GM12878 (cell line): ENCODE measurements around the gene IL22RA2. TPM values are rescaled to one million over a fixed set of nuclear protein-coding genes. Genes with fewer than 3 reads are reported as not detected.

Experiments
- ATAC-seq: fragments of 200-7000 bp; cut with Tn5 transposase; 3 replicates; pipeline ENCODE4 v1.9.1; 2020; ENCODE audit warnings: mild to moderate bottlenecking, moderate library complexity
- BruUV-seq: library from RNA; stranded (reverse); fragments of 400-500 nt; replicated peaks from 2 replicates; lab custom pipeline; 2021; lab: Mats Ljungman, UMichigan
- CTCF ChIA-PET: fragments of 300-600 bp; sonication (Branson Sonifier 250); formaldehyde crosslinking; extraction: SDS; loops from one replicate; lab custom pipeline; 2021; ENCODE audit warnings: inconsistent platforms; lab: Yijun Ruan, JAX
- POLR2A ChIA-PET: fragments of 350-600 bp; formaldehyde crosslinking; extraction: SDS; loops from one replicate; lab custom pipeline; 2021; ENCODE audit warnings: inconsistent platforms; lab: Charles Lee
- RAD21 ChIA-PET: fragments of 300-600 bp; sonication (Branson Sonifier 250); formaldehyde crosslinking; loops from one replicate; lab custom pipeline; 2023; ENCODE audit warnings: antibody characterized with exemption; ENCODE audit not compliant: unreplicated experiment; lab: Charles Lee
- SMC1A ChIA-PET: fragments of 300-600 bp; sonication (Branson Sonifier 250); formaldehyde crosslinking; loops from one replicate; lab custom pipeline; 2023; ENCODE audit not compliant: unreplicated experiment, uncharacterized antibody; lab: Charles Lee
- DNase-seq: peaks from one replicate; pipeline ENCODE4 v3.0.0-alpha.2; 2011; ENCODE audit warnings: low read depth, low spot score
- FAIRE-seq: peaks from 3 replicates; lab custom pipeline; 2011; peaks lifted over from hg19 to GRCh38; lab: Jason Lieb, UNC
- H2AFZ ChIP-seq: 2 replicates; pipeline ENCODE4 v1.6.0; 2011; ENCODE audit warnings: low read depth, low read length, control low read depth; ENCODE audit not compliant: control insufficient read depth
- H3K27ac ChIP-seq: 2 replicates; pipeline ENCODE4 v1.5.1; 2011; ENCODE audit warnings: control low read depth; ENCODE audit not compliant: control insufficient read depth, insufficient read depth
- H3K27me3 ChIP-seq, 2 experiments: replicated peaks in 1 of 2; 2 replicates each; pipeline versions ENCODE4 v1.6.0 to v1.6.1; 2011; ENCODE audit warnings: low read length in 1 of 2; ENCODE audit not compliant: control insufficient read depth in 2 of 2, insufficient read depth in 2 of 2
- H3K36me3 ChIP-seq, 2 experiments: 2 replicates each; pipeline ENCODE4 v1.5.1; 2011; ENCODE audit warnings: low read length in 1 of 2; ENCODE audit not compliant: control insufficient read depth in 2 of 2, insufficient read depth in 2 of 2
- H3K4me1 ChIP-seq: 2 replicates; pipeline ENCODE4 v1.6.1; 2011; ENCODE audit warnings: mild to moderate bottlenecking, low read length, moderate library complexity, mixed read lengths; ENCODE audit not compliant: control insufficient read depth, insufficient read depth
- H3K4me2 ChIP-seq: 2 replicates; pipeline ENCODE4 v1.6.0; 2011; ENCODE audit warnings: control low read depth; ENCODE audit not compliant: control insufficient read depth, insufficient read depth
- H3K4me3 ChIP-seq: fragments of 200-600 bp; sonication (generic); 2 replicates; pipeline ENCODE4 v1.5.1; 2016
- H3K79me2 ChIP-seq: 2 replicates; pipeline ENCODE4 v1.6.0; 2011; ENCODE audit warnings: low read length; ENCODE audit not compliant: control insufficient read depth, insufficient read depth
- H3K9ac ChIP-seq: 2 replicates; pipeline ENCODE4 v1.8.0; 2011; ENCODE audit warnings: low read length, control low read depth, mixed read lengths; ENCODE audit not compliant: control insufficient read depth, insufficient read depth
- H3K9me3 ChIP-seq: replicated peaks from 3 replicates; pipeline ENCODE4 v1.5.1; 2011; ENCODE audit warnings: mild to moderate bottlenecking, low read length; ENCODE audit not compliant: control insufficient read depth, insufficient read depth
- H4K20me1 ChIP-seq: 2 replicates; pipeline ENCODE4 v1.6.0; 2011; ENCODE audit not compliant: control insufficient read depth, insufficient read depth
- EP300 ChIP-seq, 2 experiments: fragments of 150-350 bp in 1 of 2; IDR thresholded peaks; 2 replicates each; pipeline ENCODE4 v1.6.1; 2011 to 2012; ENCODE audit warnings: low read depth in 2 of 2, low read length in 2 of 2, borderline replicate concordance in 1 of 2, improper control_type of control experiment in 1 of 2, inconsistent platforms in 1 of 2; ENCODE audit not compliant: control insufficient read depth in 1 of 2
- FOXM1 ChIP-seq: IDR thresholded peaks from 2 replicates; pipeline ENCODE4 v1.6.1; 2012; ENCODE audit warnings: low read depth, mild to moderate bottlenecking, inconsistent platforms, low read length, moderate library complexity
- MEF2A ChIP-seq: IDR thresholded peaks from 2 replicates; pipeline ENCODE4 v1.6.1; 2011; ENCODE audit warnings: low read depth, mild to moderate bottlenecking, low read length, moderate library complexity; ENCODE audit not compliant: insufficient read depth
- NFIC ChIP-seq: IDR thresholded peaks from 2 replicates; pipeline ENCODE4 v1.6.1; 2012; ENCODE audit warnings: low read depth, mild to moderate bottlenecking, inconsistent platforms, low read length, moderate library complexity
- PML ChIP-seq: IDR thresholded peaks from 2 replicates; pipeline ENCODE4 v1.6.1; 2012; ENCODE audit warnings: low read length, inconsistent platforms
- WGBS: methylation state at CpG from one replicate; pipeline ENCODE4 v1.1.6; 2016; ENCODE audit warnings: low lambda C conversion rate; ENCODE audit not compliant: insufficient replicate concordance, insufficient coverage; ENCODE audit errors: missing lambda C conversion rate; 5-methylcytosine and 5-hydroxymethylcytosine counted together
- in situ Hi-C: fragments of 300-500 bp; cut with MboI; formaldehyde crosslinking; loops from 9 replicates; pipeline ENCODE4 v1.14.3; 2018; ENCODE audit warnings: mixed read lengths
- intact Hi-C: fragments of 100-400 bp; cut with micrococcal nuclease; formaldehyde crosslinking; loops from one replicate; pipeline ENCODE4 v1.14.2; 2022; ENCODE audit not compliant: unreplicated experiment
- polyA plus RNA-seq, 11 experiments: library from polyadenylated mRNA; depleted of rRNA in 4 of 11; unstranded in 6 of 11; stranded (reverse) in 5 of 11; fragments of >200 nt; fragmentation: Nextera tagmentation in 4 of 11; fragmentation: Illumina TruSeq in 1 of 11; extraction: Ambion mirVana in 4 of 11; extraction: Trizol in 1 of 11; gene quantifications; 1 replicate in 1 of 11; 2 replicates in 10 of 11; pipeline versions ENCODE4 v1.2.1 to v1.2.3, GENCODE V29; 2011 to 2016; ENCODE audit warnings: inconsistent platforms in 2 of 11, missing spikeins in 2 of 11, low read depth in 1 of 11
- total RNA-seq, 4 experiments: library from RNA; depleted of rRNA in 3 of 4; stranded (reverse); fragments of >200 nt in 3 of 4; fragmentation: Illumina TruSeq in 1 of 4; extraction: Trizol in 1 of 4; gene quantifications; 2 replicates each; pipeline versions ENCODE4 v1.2.1 to v1.2.3, GENCODE V29; 2013 to 2021
- TF ChIP-seq, protein P1 (sequence below): fragments of 450-650 bp; IDR thresholded peaks from 2 replicates; pipeline ENCODE4 v1.6.1; 2018; ENCODE audit warnings: mild to moderate bottlenecking, low read depth, moderate library complexity; ENCODE audit not compliant: partially characterized antibody
- TF ChIP-seq, protein P2 (sequence below): fragments of 450-650 bp; IDR thresholded peaks from 2 replicates; pipeline ENCODE4 v1.6.1; 2017; ENCODE audit warnings: mild to moderate bottlenecking, moderate library complexity

IL22RA2 gene
- total and polyA plus RNA-seq, 10 of the 15 experiments (the other 5 are each of a cell fraction or from before 2014, with no cell fraction given): 0.05 to 0.22 (median 0.09) TPM; not detected in 3

DNA sequence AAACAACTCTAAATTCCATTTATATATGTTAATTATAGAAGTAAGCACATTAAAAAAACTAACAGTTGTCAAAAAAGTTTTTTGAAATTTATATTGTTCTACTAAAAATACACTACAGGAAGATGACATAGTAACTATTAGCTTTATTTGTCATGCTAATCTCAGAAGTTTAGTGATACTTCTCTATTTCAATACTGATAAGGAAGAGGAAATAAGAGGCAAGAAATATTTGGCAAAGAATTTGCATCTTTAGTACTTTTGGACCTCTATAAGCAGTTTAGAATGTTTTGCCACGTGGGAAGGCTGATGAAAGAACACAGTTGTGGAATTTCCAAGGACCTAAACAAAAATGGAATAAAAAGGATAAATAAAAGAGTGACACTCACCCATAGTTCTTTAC is 33.1 kb upstream of the IL22RA2 start:
- peaks cover 10% of the 10 kb centered on the region; the same call in 1 of the 2 replicates for H3K4me1 ChIP-seq
- H3K79me2 ChIP-seq: peaks cover 61% of the 10 kb centered on the region
- H2AFZ ChIP-seq: no peak overlapping the region
- RAD21 ChIA-PET: no interaction called here
- H3K36me3 ChIP-seq: peaks cover 8 to 39% of the 10 kb centered on the region in 2 experiments
- BruUV-seq: no TSS peak
- CTCF ChIA-PET: no interaction called here
- H3K9ac ChIP-seq: no peak overlapping the region
- no peak overlapping the region for H3K4me3 ChIP-seq
- SMC1A ChIA-PET: interaction anchor here (1.3 to 1.4 kb wide), 2 partner anchors 25 to 34 kb away, joined by 5 to 7 read pairs; no protein-coding TSS in a partner anchor
- H3K27ac ChIP-seq: peak overlapping the region; percentile 27; the same call in 1 of the 2 replicates
- DNase-seq (no peak), FAIRE-seq (no peak), ATAC-seq (peak; percentile 44)
- H3K27me3 ChIP-seq: no peaks in the 10 kb centered on the region
- in situ Hi-C loops (no loop called here), intact Hi-C loops (no loop called here)
- POLR2A ChIA-PET: no interaction called here
- peaks cover 37% of the 10 kb centered on the region for H3K9me3 ChIP-seq
- TF ChIP-seq MEF2A (0 out of 2 replicates have a peak, but pooled peaks have one; percentile 50), PML (no peak), FOXM1 (peak; percentile 11; the same call in 1 of the 2 replicates), NFIC (peak; percentile 53; the same call in 1 of the 2 replicates), EP300 (IDR thresholded peaks at IDR 0.05; ENCODE audit: borderline replicate concordance in 1 of 2, control insufficient read depth in 1 of 2, low read depth in 2 of 2, low read length in 2 of 2) (no peak)
- peak overlapping the region; percentile 53; the same call in 1 of the 2 replicates for H3K4me2 ChIP-seq
- 36% methylated on average over 1 of the region's 1 CpG for WGBS
- H4K20me1 ChIP-seq: no peaks in the 10 kb centered on the region

DNA sequence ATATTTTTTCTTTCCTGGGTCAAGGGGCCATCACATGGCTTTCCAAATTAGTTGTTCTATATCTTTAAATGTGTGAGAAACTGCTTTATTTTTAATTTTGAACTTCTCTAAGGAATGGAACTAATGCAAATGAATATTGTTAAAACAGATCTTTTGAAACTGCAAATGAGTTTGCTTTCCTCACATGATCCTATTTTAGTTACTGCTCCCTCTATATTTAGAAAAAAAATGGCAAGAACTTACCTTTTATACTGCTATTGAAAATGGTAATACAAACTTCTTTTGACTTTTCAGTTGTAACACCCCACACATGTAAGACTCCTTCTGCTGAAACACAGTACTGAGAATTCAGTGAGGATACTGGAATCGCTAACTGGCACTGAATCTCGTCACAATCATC is 29.8 kb upstream of the IL22RA2 start:
- ATAC-seq (no peak), FAIRE-seq (no peak), DNase-seq (no peak)
- Histone ChIP-seq H3K79me2 (peaks cover 28% of the 10 kb centered on the region), H3K9ac (no peak overlapping the region), H3K4me3 (no peak overlapping the region), H4K20me1 (no peaks in the 10 kb centered on the region), H3K27me3 (no peaks in the 10 kb centered on the region), H3K4me2 (no peak overlapping the region), H2AFZ (no peak overlapping the region), H3K4me1 (peaks cover 10% of the 10 kb centered on the region; the same call in 1 of the 2 replicates), H3K9me3 (peaks cover 20% of the 10 kb centered on the region), H3K27ac (no peak overlapping the region), H3K36me3 (peaks cover 3 to 48% of the 10 kb centered on the region in 2 experiments)
- no TSS peak for BruUV-seq
- intact Hi-C loops (no loop called here), in situ Hi-C loops (no loop called here)
- WGBS: 92% methylated on average over 2 of the region's 2 CpGs
- ChIA-PET SMC1A (interaction anchor here (0.6 to 1.1 kb wide), 7 partner anchors 10 to 104 kb away, joined by 3 to 11 read pairs (median 4); no protein-coding TSS in a partner anchor), RAD21 (interaction anchor here (0.7 to 1.5 kb wide), 6 partner anchors 14 to 111 kb away, joined by 3 to 6 read pairs (median 4); no protein-coding TSS in a partner anchor), POLR2A (interaction anchor here (0.6 kb wide), 1 partner anchor 260 kb away, joined by 5 read pairs; no protein-coding TSS in a partner anchor), CTCF (interaction anchor here (0.6 to 1.3 kb wide), 5 partner anchors 12 to 627 kb away, joined by 3 to 5 read pairs (median 4); no protein-coding TSS in a partner anchor)
- TF ChIP-seq, protein P1, sequence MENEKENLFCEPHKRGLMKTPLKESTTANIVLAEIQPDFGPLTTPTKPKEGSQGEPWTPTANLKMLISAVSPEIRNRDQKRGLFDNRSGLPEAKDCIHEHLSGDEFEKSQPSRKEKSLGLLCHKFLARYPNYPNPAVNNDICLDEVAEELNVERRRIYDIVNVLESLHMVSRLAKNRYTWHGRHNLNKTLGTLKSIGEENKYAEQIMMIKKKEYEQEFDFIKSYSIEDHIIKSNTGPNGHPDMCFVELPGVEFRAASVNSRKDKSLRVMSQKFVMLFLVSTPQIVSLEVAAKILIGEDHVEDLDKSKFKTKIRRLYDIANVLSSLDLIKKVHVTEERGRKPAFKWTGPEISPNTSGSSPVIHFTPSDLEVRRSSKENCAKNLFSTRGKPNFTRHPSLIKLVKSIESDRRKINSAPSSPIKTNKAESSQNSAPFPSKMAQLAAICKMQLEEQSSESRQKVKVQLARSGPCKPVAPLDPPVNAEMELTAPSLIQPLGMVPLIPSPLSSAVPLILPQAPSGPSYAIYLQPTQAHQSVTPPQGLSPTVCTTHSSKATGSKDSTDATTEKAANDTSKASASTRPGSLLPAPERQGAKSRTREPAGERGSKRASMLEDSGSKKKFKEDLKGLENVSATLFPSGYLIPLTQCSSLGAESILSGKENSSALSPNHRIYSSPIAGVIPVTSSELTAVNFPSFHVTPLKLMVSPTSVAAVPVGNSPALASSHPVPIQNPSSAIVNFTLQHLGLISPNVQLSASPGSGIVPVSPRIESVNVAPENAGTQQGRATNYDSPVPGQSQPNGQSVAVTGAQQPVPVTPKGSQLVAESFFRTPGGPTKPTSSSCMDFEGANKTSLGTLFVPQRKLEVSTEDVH: no peak
- TF ChIP-seq EP300 (IDR thresholded peaks at IDR 0.05; ENCODE audit: borderline replicate concordance in 1 of 2, control insufficient read depth in 1 of 2, low read depth in 2 of 2, low read length in 2 of 2) (peak in 1 of 2 experiments; percentile 28; a peak in 1 of 4 replicates), MEF2A (peak; percentile 78; the same call in 1 of the 2 replicates)
- TF ChIP-seq, protein P2, sequence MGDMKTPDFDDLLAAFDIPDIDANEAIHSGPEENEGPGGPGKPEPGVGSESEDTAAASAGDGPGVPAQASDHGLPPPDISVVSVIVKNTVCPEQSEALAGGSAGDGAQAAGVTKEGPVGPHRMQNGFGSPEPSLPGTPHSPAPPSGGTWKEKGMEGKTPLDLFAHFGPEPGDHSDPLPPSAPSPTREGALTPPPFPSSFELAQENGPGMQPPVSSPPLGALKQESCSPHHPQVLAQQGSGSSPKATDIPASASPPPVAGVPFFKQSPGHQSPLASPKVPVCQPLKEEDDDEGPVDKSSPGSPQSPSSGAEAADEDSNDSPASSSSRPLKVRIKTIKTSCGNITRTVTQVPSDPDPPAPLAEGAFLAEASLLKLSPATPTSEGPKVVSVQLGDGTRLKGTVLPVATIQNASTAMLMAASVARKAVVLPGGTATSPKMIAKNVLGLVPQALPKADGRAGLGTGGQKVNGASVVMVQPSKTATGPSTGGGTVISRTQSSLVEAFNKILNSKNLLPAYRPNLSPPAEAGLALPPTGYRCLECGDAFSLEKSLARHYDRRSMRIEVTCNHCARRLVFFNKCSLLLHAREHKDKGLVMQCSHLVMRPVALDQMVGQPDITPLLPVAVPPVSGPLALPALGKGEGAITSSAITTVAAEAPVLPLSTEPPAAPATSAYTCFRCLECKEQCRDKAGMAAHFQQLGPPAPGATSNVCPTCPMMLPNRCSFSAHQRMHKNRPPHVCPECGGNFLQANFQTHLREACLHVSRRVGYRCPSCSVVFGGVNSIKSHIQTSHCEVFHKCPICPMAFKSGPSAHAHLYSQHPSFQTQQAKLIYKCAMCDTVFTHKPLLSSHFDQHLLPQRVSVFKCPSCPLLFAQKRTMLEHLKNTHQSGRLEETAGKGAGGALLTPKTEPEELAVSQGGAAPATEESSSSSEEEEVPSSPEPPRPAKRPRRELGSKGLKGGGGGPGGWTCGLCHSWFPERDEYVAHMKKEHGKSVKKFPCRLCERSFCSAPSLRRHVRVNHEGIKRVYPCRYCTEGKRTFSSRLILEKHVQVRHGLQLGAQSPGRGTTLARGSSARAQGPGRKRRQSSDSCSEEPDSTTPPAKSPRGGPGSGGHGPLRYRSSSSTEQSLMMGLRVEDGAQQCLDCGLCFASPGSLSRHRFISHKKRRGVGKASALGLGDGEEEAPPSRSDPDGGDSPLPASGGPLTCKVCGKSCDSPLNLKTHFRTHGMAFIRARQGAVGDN: 0 out of 2 replicates have a peak, but pooled peaks have one; percentile 18
